Fibroblast of mammary gland (primary cell): ENCODE measurements around the gene MOB1A.
"Not testable (repeated sequence)": the region's sequence is repeated elsewhere in the genome, so short reads cannot be mapped to it uniquely, and the experiment has no call there.

Source experiments
- DNase-seq: peaks from one replicate; pipeline ENCODE4 v3.0.0-alpha.2; 2010; ENCODE audit warnings: low read depth
- H3K4me3 ChIP-seq: 2 replicates; pipeline ENCODE4 v1.5.1; 2011; ENCODE audit warnings: low read depth, mild to moderate bottlenecking, low read length, moderate library complexity; ENCODE audit not compliant: control insufficient read depth
- TF ChIP-seq, protein P1 (sequence below): conservative IDR thresholded peaks from 2 replicates; pipeline ENCODE4 v1.5.1; 2011; ENCODE audit warnings: low read depth, low read length, inconsistent platforms; ENCODE audit not compliant: control insufficient read depth, insufficient read depth

Gene MOB1A

DNA sequence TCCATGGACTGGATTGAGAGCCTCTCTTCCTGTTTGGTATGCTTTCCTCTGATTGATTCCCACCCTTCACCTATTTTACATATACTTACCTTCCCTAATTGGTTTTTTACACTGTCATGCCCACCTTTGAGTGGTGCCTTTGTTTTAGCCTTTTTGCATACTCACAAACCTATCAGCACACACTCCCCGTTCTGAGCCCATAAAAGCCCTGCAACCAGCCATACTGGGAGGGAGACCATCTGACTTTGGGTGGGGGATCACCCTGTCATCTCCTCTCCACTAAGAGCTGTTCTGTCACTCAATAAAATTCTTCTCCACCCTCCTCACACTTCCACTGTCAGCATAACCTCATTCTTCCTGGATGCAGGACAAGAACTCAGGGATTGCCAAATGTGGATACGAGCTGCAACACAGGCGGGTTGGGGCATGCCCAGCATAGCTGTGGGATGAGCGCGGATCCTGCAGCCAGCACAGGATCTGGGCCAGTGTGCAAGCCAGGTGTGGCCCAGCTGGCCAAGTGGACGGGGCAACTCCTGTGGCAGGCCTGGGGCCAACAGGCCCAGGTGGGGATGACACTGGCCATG is 9.4 kb upstream of the MOB1A start:
- peak; percentile 69 for DNase-seq
- no peak overlapping the region for H3K4me3 ChIP-seq
- TF ChIP-seq, protein P1, sequence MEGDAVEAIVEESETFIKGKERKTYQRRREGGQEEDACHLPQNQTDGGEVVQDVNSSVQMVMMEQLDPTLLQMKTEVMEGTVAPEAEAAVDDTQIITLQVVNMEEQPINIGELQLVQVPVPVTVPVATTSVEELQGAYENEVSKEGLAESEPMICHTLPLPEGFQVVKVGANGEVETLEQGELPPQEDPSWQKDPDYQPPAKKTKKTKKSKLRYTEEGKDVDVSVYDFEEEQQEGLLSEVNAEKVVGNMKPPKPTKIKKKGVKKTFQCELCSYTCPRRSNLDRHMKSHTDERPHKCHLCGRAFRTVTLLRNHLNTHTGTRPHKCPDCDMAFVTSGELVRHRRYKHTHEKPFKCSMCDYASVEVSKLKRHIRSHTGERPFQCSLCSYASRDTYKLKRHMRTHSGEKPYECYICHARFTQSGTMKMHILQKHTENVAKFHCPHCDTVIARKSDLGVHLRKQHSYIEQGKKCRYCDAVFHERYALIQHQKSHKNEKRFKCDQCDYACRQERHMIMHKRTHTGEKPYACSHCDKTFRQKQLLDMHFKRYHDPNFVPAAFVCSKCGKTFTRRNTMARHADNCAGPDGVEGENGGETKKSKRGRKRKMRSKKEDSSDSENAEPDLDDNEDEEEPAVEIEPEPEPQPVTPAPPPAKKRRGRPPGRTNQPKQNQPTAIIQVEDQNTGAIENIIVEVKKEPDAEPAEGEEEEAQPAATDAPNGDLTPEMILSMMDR: no peak

DNA sequence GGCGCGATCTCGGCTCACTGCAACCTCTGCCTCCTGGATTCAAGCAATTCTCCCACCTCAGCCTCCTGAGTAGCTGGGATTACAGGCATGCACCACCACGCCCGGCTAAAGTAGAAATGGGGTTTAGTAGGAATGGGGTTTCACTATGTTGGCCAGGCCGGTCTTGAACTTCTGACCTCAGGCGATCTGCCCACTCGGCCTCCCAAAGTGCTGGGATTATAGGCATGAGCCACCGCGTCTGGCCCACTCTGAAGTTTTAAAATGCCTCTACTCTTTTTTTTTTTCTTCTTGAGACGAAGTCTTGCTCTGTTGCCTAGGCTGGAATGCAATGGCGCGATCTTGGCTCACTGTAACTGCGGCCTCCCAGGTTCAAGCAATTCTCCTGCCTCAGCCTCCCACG is 8.0 kb upstream of the MOB1A start:
- H3K4me3 ChIP-seq, DNase-seq: not testable (repeated sequence)

GRCh38 chr2:74186038-74186437 is 7.4 kb upstream of the MOB1A start:
- H3K4me3 ChIP-seq: no peak overlapping the region
- DNase-seq: no peak
- TF ChIP-seq, protein P1: no peak

DNA sequence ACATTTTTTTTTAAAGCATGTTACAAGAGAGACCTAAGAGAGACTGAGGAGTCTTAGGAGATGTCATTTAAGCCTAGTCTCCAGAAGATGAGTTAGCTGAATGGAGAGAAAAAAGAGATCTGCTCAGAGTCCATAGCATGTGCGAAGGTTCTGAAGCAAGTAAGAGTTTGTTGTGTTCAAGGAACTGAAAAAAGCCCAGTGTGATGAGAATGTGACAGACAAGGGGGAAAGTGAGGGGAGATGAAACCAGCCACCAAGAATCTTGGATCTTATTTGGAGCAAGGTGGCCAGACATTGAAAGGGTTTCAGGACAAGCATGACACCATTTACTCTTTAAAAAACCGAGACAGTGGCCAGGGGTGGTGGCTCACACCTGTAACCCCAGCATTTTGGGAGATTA is 5.2 kb upstream of the MOB1A start:
- DNase-seq: no peak
- TF ChIP-seq, protein P1: no peak
- no peak overlapping the region for H3K4me3 ChIP-seq

GRCh38 chr2:74181739-74182138 is 3.1 kb upstream of the MOB1A start:
- TF ChIP-seq, protein P1: no peak
- H3K4me3 ChIP-seq: no peak overlapping the region
- no peak for DNase-seq

DNA sequence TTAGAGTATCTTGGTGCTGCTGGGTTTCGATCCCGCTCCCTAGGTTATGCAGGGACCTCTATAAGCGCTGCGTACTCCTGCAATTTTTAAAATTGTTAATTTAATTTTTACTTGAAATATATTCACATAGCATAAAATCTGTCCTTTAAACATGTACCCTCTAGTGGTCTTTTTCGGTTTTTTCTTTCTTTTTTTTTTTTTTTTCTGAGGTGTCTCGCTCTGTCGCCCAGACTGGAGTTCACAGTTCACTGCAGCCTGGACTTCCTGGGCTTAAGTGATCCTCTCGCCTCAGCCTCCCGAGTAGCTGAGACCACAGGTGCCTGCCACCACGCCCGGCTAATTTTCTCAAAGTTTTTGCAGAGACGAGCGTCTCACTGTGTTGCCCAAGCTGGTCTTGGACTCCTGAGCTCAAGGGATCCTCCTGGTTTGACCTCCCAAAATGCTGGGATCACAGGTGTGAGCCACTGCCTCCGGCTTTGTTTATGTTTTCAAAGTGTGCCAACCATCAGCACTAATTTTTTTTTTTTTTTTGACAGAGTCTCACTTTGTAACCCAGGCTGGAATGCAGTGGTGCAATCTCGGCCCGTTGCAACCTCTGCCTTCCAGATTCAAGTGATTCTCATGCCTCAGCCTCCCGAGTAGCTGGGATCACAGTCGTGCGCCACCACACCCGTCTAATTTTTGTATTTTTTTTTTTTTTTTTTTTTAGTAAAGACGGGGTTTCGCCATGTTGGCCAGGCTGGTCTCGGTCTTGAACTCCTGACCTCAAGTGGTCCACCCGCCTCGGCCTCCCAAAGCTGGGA is 585 bp upstream of the MOB1A start:
- TF ChIP-seq, protein P1: no peak
- no peak for DNase-seq
- H3K4me3 ChIP-seq: peak overlapping the region; percentile 87

- TF ChIP-seq, protein P1: no peak
Observed at GRCh38 chr2:74177696-74178095, 983 bp downstream of the MOB1A start.

More at GRCh38 chr2:74177696-74178095, 983 bp downstream of the MOB1A start:
- DNase-seq: no peak
- H3K4me3 ChIP-seq: peak overlapping the region; percentile 87
